Measurements from ENCODE around the gene VAV3.
"Not testable (repeated sequence)": the region's sequence is repeated elsewhere in the genome, so short reads cannot be mapped to it uniquely, and the experiment has no call there.

Gene VAV3

DNA sequence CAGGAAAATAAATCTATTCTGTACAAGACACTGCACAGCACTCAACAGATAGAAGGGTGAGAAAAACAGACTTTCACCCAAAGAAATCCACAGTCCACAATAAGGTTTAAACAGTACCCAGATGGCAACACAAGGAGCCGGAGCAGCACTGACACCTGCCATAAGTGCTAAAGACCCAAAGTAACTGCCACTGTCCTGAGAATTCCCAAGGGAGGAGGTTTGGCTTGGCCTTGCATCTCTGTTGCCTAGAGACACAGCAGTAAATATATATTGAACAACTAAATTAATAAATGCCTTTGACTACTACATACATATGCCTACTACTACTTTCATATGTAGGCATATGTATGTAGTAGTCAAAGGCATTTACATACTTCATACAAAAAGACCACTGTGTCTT, 68.0 kb downstream of the VAV3 start:
- peaks cover 52% of the 10 kb centered on the region for H3K4me1 Mint-ChIP-seq (ENCODE audit: low read depth)

DNA sequence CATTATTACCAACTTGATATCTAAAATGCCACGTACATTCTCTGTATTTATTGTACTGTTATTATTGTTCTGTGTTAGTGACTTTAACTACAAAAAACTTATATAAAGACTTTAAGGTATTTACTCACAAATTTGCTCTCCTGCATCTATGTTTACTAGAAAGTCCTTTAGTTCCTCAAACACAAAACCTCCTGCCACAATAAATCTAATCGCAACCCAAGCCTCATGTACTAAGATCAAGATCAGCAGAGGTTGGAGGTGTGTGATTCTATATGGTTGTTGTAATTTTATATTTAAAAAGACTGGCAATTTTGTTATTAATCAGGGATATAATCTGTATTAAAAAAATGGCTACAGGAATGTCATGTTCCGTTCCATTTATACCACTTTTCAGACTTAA, 68.6 kb downstream of the VAV3 start:
- Mint-ChIP-seq H3K4me1 (ENCODE audit: low read depth) (peaks cover 52% of the 10 kb centered on the region), H3K9me3 (peaks cover 3% of the 10 kb centered on the region), H3K36me3 (ENCODE audit: low read depth) (no peaks in the 10 kb centered on the region), H3K27me3 (no peaks in the 10 kb centered on the region), H3K4me3 (no peak overlapping the region), H3K27ac (no peak overlapping the region)
- DNase-seq = no peak

More for the DNA sequence above, 68.0 kb downstream of the VAV3 start:
- H3K27me3 Mint-ChIP-seq = no peaks in the 10 kb centered on the region
- no peak overlapping the region for H3K4me3 Mint-ChIP-seq
- no peak for DNase-seq
- no peaks in the 10 kb centered on the region for H3K36me3 Mint-ChIP-seq (ENCODE audit: low read depth)
- H3K27ac Mint-ChIP-seq = peak overlapping the region; percentile 85
- peaks cover 3% of the 10 kb centered on the region for H3K9me3 Mint-ChIP-seq

DNA sequence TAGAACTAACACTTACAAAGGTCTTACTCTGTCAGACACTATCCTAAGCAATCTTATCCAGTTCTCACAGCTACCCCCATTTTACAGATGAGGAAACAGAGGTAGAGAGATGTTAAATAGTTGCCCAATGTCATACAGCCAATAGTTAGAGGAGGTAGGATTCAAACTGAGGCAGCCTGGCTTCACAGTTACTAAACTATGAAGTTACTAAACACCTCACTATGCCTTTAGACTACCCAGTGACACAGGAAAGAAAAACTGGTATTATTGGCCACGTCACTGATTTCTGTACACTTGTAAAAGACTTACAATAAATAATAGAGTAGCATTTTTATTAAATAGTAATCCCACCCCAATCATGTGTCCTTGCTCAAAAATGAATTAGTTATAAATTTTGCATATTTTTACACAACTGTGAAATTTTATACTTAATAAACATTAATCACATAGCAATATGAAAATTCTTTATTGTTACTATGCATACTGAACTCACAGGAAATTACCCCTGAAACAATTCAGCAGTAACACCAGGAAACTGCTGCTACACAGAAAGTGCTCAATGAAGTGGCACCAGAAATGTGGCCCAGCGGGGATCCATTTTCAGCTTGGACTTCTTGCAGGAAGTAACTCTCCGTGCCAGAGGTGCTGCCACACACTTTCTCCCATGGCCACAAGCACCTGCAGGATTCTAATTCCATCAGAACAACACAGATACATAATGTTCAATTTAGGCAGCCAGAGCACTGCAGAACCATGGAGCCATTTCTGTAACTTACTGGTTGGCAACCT, 69.4 kb downstream of the VAV3 start:
- Mint-ChIP-seq H3K4me1 (ENCODE audit: low read depth) (peaks cover 49% of the 10 kb centered on the region), H3K27ac (no peak overlapping the region), H3K4me3 (no peak overlapping the region), H3K27me3 (no peaks in the 10 kb centered on the region), H3K36me3 (ENCODE audit: low read depth) (no peaks in the 10 kb centered on the region), H3K9me3 (peaks cover 3% of the 10 kb centered on the region)
- DNase-seq = no peak

DNA sequence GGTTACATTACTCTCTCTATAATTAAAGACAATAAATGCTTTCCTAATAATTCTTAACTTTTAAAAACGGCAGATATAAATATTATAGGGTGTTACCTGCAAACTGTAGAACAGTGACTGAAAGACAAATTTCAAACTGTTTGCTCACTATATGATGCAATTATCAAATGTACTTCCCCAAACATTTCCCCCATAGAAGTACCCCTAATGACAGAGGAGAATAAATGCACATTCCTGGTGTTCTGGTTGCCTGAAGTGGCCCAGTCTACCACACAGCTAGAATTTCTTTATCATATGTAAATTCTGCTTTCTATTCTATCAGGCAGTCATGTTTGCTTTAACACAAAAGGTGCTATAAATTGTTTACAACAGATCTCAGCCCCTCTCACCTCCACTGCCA, 70.4 kb downstream of the VAV3 start:
- Mint-ChIP-seq H3K4me1 (ENCODE audit: low read depth) (peaks cover 41% of the 10 kb centered on the region), H3K9me3 (peaks cover 3% of the 10 kb centered on the region), H3K4me3 (no peak overlapping the region), H3K27ac (no peak overlapping the region), H3K36me3 (ENCODE audit: low read depth) (no peaks in the 10 kb centered on the region), H3K27me3 (no peaks in the 10 kb centered on the region)
- DNase-seq = no peak

DNA sequence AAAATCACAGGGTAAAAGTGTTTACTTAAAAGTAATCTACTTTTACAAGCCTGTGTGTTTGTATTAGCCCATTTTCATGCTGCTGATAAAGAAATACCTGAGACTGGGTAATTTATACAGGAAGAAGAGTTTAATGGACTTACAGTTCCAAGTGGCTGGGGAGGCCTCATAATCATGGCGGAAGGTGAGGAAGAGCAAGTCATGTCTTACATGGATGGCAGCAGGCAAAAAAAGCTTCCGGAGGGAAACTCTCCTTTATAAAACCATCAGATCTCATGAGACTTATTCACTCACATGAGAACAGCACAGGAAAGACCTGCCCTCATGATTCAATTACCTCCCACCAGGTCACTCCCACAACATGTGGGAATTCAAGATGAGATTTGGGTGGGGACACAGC, 71.6 kb downstream of the VAV3 start:
- H3K9me3 Mint-ChIP-seq; DNase-seq; H3K27me3 Mint-ChIP-seq; H3K27ac Mint-ChIP-seq; H3K4me3 Mint-ChIP-seq; H3K36me3 Mint-ChIP-seq (ENCODE audit: low read depth): not testable (repeated sequence)
- peaks cover 35% of the 10 kb centered on the region for H3K4me1 Mint-ChIP-seq (ENCODE audit: low read depth)

DNA sequence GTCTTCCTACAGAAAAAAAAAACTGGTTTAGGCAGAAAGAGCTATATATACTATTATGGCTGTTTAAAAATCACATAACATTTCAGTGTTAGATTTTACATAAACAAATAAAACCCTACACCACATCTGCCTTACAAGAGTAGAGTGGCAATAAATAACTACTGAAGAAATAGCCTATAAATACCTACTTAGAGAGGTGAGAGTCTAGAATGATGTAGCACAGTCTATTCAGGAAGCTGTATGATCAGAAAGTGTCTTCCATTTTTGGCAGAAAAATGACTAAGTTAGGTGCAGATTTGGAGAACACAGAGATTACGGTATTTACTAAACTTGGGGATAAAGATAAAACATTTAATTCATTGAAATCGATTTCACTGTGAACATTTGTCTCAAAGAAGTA, 75.5 kb downstream of the VAV3 start:
- no peaks in the 10 kb centered on the region for H3K27me3 Mint-ChIP-seq

DNA sequence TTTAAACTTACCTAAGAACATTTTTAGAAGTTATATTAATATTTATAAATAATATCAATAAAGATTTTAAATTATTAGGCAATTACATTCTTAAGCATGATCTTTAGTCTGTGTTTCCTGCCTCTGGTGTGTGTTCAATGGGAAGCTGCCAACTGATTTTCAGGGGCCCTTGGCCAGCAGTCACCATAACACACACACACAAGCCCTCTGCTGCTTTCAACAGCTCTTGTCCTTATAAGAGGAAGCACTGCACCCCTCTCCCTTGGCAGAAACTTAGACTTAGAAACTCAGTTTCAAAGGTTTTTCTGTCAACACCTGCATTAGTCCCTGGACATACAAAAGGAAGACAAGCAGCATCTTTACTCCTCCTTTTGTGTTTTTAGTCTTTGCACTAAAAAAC, 81.4 kb downstream of the VAV3 start:
- Mint-ChIP-seq H3K4me1 (ENCODE audit: low read depth) (peaks cover 22% of the 10 kb centered on the region), H3K9me3 (no peaks in the 10 kb centered on the region), H3K36me3 (ENCODE audit: low read depth) (no peaks in the 10 kb centered on the region), H3K27me3 (no peaks in the 10 kb centered on the region), H3K4me3 (no peak overlapping the region), H3K27ac (no peak overlapping the region)
- no peak for DNase-seq

More for the DNA sequence above, 75.5 kb downstream of the VAV3 start:
- peaks cover 11% of the 10 kb centered on the region for H3K4me1 Mint-ChIP-seq (ENCODE audit: low read depth)
- H3K36me3 Mint-ChIP-seq (ENCODE audit: low read depth) = no peaks in the 10 kb centered on the region
- H3K27ac Mint-ChIP-seq = no peak overlapping the region
- DNase-seq = no peak
- H3K4me3 Mint-ChIP-seq = no peak overlapping the region
- H3K9me3 Mint-ChIP-seq = peaks cover 3% of the 10 kb centered on the region

DNA sequence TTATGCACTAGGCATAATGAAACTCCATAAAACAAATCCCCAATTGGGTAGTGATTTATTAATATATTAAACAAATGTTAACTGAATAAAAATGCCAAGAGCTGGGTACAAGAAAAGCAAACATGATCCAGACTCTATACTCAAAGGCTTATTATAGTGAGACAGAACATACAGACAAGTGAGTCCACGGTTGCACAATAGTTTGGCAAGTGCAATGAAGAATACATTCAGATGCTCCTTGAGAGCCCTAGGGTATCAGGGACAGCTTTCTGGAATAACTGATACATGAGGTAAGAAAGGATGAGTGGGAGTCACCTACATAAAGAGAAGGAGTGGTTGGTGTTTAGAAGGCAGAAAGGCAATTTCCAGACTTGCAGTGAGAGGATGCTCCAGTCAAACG, 85.1 kb downstream of the VAV3 start:
- H3K36me3 Mint-ChIP-seq (ENCODE audit: low read depth) = no peaks in the 10 kb centered on the region
- H3K27me3 Mint-ChIP-seq = no peaks in the 10 kb centered on the region
- H3K27ac Mint-ChIP-seq = no peak overlapping the region
- no peak overlapping the region for H3K4me3 Mint-ChIP-seq
- no peak for DNase-seq
- H3K4me1 Mint-ChIP-seq (ENCODE audit: low read depth) = peaks cover 42% of the 10 kb centered on the region
- no peaks in the 10 kb centered on the region for H3K9me3 Mint-ChIP-seq

DNA sequence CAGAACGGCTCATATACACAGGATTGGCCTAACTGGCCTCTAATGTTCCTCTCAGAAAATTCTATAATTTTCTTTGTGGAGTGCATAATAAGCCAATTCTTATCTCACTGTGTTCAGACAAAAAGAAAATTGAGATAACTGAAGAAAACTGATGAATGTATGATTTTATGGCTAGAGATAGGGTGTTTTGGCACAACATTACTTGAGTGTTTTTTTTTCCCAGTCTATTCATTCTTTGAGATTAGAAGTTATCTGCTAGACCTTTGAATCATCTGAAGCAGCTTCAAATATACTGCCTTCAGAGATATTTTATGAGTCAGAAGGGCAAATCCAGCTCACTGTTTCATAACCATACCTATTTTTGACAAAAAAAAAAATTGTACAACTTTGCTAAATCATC, 85.6 kb downstream of the VAV3 start:
- Mint-ChIP-seq H3K4me1 (ENCODE audit: low read depth) (peaks cover 46% of the 10 kb centered on the region), H3K9me3 (no peaks in the 10 kb centered on the region), H3K36me3 (ENCODE audit: low read depth) (no peaks in the 10 kb centered on the region), H3K27me3 (no peaks in the 10 kb centered on the region), H3K27ac (no peak overlapping the region), H3K4me3 (no peak overlapping the region)
- DNase-seq = no peak

DNA sequence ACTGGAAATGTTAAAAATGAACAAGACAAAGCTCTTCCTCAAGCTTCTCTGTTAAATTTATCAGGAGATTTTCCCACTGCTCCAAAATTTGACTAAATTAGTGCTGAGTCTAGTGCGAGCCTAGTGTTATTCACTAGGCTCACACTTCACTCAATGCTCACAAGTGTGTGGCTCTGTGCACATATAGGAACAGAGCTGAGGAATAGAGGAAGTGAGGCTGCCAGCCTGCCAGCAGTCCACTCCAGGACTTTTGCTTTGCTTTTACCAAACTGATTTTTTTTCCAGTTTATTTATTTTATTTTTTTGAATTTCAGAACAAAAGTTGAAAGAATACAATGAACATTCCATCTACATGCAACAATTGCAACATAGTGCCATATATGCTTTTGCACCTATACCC, 87.2 kb downstream of the VAV3 start:
- no peak for DNase-seq
- H3K9me3 Mint-ChIP-seq = no peaks in the 10 kb centered on the region
- no peaks in the 10 kb centered on the region for H3K27me3 Mint-ChIP-seq
- no peak overlapping the region for H3K27ac Mint-ChIP-seq
- H3K4me1 Mint-ChIP-seq (ENCODE audit: low read depth) = peaks cover 51% of the 10 kb centered on the region
- no peak overlapping the region for H3K4me3 Mint-ChIP-seq
- no peaks in the 10 kb centered on the region for H3K36me3 Mint-ChIP-seq (ENCODE audit: low read depth)

DNA sequence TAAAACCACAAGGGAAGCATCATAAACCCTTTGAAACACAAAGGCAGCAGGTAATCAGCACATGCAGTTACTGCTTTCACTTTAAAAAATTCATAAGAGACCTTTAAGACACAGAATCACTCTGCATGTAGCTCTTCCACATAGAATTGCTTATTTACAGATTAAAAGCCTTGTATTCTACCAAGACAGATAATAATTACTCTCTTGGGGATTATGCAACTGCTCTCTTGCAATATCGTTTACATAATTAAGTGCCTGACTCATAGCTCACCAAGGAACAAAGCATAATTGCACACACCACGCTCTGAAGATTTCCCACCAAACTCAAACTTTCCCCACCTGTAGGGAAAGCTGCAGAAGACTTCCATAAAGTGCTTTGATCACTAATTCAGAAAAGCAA, 87.9 kb downstream of the VAV3 start:
- H3K4me3 Mint-ChIP-seq = no peak overlapping the region
- DNase-seq = no peak
- H3K36me3 Mint-ChIP-seq (ENCODE audit: low read depth) = no peaks in the 10 kb centered on the region
- no peak overlapping the region for H3K27ac Mint-ChIP-seq
- H3K4me1 Mint-ChIP-seq (ENCODE audit: low read depth) = peaks cover 52% of the 10 kb centered on the region
- H3K27me3 Mint-ChIP-seq = no peaks in the 10 kb centered on the region
- no peaks in the 10 kb centered on the region for H3K9me3 Mint-ChIP-seq

DNA sequence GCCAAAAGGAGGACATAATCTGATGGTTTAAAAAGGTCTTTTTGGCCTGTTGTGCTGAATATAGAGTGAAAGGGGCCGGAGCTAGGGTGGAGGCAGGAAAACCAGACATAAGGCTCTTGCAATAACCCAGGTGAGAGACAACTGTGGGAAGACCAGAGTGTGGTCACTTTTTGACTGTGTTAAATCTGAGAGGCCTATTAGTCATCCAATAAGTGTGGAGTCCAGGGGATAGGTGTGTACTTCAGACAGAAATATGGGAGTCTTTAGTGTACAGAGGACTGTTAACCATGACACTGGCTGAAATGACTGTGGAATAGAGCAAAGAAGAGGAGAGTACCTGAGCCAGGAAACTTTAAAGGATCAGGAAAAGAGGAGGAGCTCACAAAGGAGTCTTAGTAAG, 89.3 kb downstream of the VAV3 start:
- H3K4me1 Mint-ChIP-seq (ENCODE audit: low read depth) = peaks cover 60% of the 10 kb centered on the region
- H3K4me3 Mint-ChIP-seq = no peak overlapping the region
- H3K27me3 Mint-ChIP-seq = no peaks in the 10 kb centered on the region
- no peaks in the 10 kb centered on the region for H3K36me3 Mint-ChIP-seq (ENCODE audit: low read depth)
- no peak overlapping the region for H3K27ac Mint-ChIP-seq
- no peaks in the 10 kb centered on the region for H3K9me3 Mint-ChIP-seq
- no peak for DNase-seq

DNA sequence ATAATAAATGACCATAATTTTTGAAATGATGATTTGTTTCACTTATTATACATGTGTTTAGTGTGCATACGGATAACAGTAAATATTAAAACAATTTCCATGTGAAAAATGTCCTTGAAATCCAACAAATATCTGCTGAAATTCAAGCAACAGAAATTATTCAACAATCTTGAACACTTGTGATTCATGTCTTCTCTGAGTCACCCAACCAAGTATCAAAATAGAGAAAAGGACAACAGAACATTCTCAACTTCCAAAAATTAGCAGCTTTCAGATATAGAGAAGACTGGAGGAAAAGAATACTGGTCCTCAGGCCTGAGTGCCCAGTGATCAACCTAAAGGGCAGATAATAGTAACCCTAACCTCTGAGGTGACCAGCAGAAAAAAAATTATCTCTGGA, 90.8 kb downstream of the VAV3 start:
- H3K4me1 Mint-ChIP-seq (ENCODE audit: low read depth) = peaks cover 57% of the 10 kb centered on the region
- H3K36me3 Mint-ChIP-seq (ENCODE audit: low read depth) = no peaks in the 10 kb centered on the region
- H3K4me3 Mint-ChIP-seq = no peak overlapping the region
- no peaks in the 10 kb centered on the region for H3K27me3 Mint-ChIP-seq
- H3K9me3 Mint-ChIP-seq = no peaks in the 10 kb centered on the region
- no peak overlapping the region for H3K27ac Mint-ChIP-seq
- no peak for DNase-seq

DNA sequence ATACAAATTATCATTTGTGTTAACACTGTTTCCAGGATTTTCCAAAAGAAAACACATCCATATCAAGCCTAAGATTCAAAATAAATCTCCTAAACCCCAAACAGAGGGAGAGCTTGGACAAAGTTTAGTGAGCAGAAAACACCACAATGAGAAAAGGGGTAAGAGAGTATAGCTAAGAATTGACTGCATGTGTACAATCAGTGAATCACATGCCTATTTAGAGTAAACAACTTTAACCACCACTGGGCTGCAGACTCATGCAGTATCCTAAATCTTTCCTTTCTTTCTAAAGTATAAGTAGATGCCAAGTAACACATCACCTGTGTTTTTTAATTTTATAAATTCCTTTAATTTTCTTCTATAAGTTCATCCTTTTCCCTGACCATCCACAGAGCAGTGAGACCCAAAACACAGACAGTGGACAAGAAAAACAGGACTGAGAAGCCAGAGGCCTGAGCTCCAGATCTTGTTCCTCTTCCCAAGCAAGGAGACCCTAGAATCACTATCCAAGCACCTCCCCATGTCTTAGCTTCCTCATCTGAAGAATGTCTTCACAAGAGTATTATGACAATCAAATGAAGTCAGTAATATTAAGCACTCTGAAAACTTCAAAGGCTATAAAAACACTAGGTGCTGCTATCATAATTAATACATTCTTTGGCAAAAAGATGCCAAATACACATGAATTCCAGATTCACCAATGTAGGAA, 93.1 kb downstream of the VAV3 start:
- H3K4me3 Mint-ChIP-seq = no peak overlapping the region
- no peaks in the 10 kb centered on the region for H3K36me3 Mint-ChIP-seq (ENCODE audit: low read depth)
- DNase-seq = no peak
- H3K27ac Mint-ChIP-seq = peak overlapping the region; percentile 30
- no peaks in the 10 kb centered on the region for H3K9me3 Mint-ChIP-seq
- no peaks in the 10 kb centered on the region for H3K27me3 Mint-ChIP-seq
- H3K4me1 Mint-ChIP-seq (ENCODE audit: low read depth) = peaks cover 44% of the 10 kb centered on the region

DNA sequence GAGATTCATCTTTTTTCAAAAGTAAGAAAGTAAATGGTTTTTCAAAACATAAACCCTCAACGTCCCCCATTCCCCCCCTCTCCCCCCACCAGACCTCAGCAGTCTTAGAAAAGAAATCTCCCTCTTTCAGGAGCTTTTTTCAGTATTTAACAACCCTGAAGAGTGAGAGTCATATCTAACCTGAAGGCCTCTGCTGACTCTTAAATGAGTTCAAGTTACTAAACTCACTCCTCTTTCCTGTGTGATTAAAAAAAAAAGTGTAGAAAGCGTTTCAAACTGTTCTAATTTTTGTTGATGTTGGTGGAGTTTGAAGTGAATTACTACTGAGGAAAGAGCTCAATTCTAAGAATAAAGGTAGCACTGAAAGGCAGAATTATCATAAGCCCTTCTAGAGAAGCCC, 93.7 kb downstream of the VAV3 start:
- no peak for DNase-seq
- Mint-ChIP-seq H3K4me3 (no peak overlapping the region), H3K36me3 (ENCODE audit: low read depth) (no peaks in the 10 kb centered on the region), H3K4me1 (ENCODE audit: low read depth) (peaks cover 42% of the 10 kb centered on the region), H3K9me3 (no peaks in the 10 kb centered on the region), H3K27me3 (no peaks in the 10 kb centered on the region), H3K27ac (peak overlapping the region; percentile 30)

Measured in activated T-cell treated with anti-CD3 and anti-CD28 coated beads, Interleukin-2, amount 50 U/mL, for 24 hours (primary cell).